H9 (cell line): ENCODE data around the gene RNF8. TPM values are rescaled to one million over a fixed set of nuclear protein-coding genes. Genes with fewer than 3 reads are reported as not detected.

Experiments used
- DNase-seq: peaks from one replicate; pipeline ENCODE4 v3.0.0-alpha.2; 2017
- H2AFZ ChIP-seq: one replicate; pipeline ENCODE4 v1.6.1; 2013; ENCODE audit warnings: mild to moderate bottlenecking, low read length, control low read depth, moderate library complexity
- H2AK5ac ChIP-seq: 2 replicates; pipeline ENCODE4 v1.6.1; 2013; ENCODE audit warnings: low read length, control low read depth, mixed read lengths; ENCODE audit not compliant: insufficient read length
- H2BK120ac ChIP-seq: one replicate; pipeline ENCODE4 v1.6.1; 2013; ENCODE audit warnings: low read depth, mild to moderate bottlenecking, low read length, control low read depth, inconsistent platforms; ENCODE audit not compliant: poor library complexity, severe bottlenecking
- H2BK12ac ChIP-seq: 2 replicates; pipeline ENCODE4 v1.6.1; 2013; ENCODE audit warnings: low read length, control low read depth, mixed read lengths, low read depth; ENCODE audit not compliant: insufficient read length
- H2BK15ac ChIP-seq: 2 replicates; pipeline ENCODE4 v1.6.1; 2013; ENCODE audit warnings: low read depth, low read length, control low read depth
- H2BK20ac ChIP-seq: one replicate; pipeline ENCODE4 v1.6.1; 2013; ENCODE audit warnings: low read depth, mild to moderate bottlenecking, low read length, control low read depth, inconsistent platforms; ENCODE audit not compliant: poor library complexity, severe bottlenecking
- H2BK5ac ChIP-seq: 2 replicates; pipeline ENCODE4 v1.6.1; 2013; ENCODE audit warnings: low read length, control low read depth, mixed read lengths; ENCODE audit not compliant: insufficient read length
- H3K14ac ChIP-seq: 2 replicates; pipeline ENCODE4 v1.6.1; 2013; ENCODE audit warnings: low read length, control low read depth; ENCODE audit not compliant: insufficient read depth
- H3K18ac ChIP-seq: 2 replicates; pipeline ENCODE4 v1.6.1; 2013; ENCODE audit warnings: low read depth, mild to moderate bottlenecking, mixed read lengths, low read length, control low read depth; ENCODE audit not compliant: insufficient read length
- H3K23ac ChIP-seq: 2 replicates; pipeline ENCODE4 v1.6.1; 2013; ENCODE audit warnings: low read length, control low read depth, mixed read lengths, low read depth; ENCODE audit not compliant: insufficient read length
- H3K23me2 ChIP-seq: 2 replicates; pipeline ENCODE4 v1.6.1; 2013; ENCODE audit warnings: low read depth, mild to moderate bottlenecking, mixed read lengths, low read length, control low read depth; ENCODE audit not compliant: insufficient read length, poor library complexity, severe bottlenecking
- H3K27ac ChIP-seq: 2 replicates; pipeline ENCODE4 v1.5.1; 2013; ENCODE audit warnings: low read length, control low read depth, mixed read lengths, low read depth; ENCODE audit not compliant: insufficient read length
- H3K27me3 ChIP-seq: 2 replicates; pipeline ENCODE4 v1.6.1; 2013; ENCODE audit warnings: low read length, control low read depth, inconsistent platforms; ENCODE audit not compliant: insufficient read depth
- H3K4ac ChIP-seq: 2 replicates; pipeline ENCODE4 v1.6.1; 2013; ENCODE audit warnings: low read depth, mild to moderate bottlenecking, control low read depth, inconsistent platforms, low read length, moderate library complexity
- H3K4me1 ChIP-seq: 2 replicates; pipeline ENCODE4 v1.6.1; 2013; ENCODE audit warnings: low read length, control low read depth, inconsistent platforms; ENCODE audit not compliant: insufficient read depth
- H3K4me2 ChIP-seq: 2 replicates; pipeline ENCODE4 v1.6.1; 2013; ENCODE audit warnings: low read length, control low read depth, mixed read lengths; ENCODE audit not compliant: insufficient read length, insufficient read depth
- H3K56ac ChIP-seq: 2 replicates; pipeline ENCODE4 v1.6.1; 2013; ENCODE audit warnings: low read depth, mild to moderate bottlenecking, mixed read lengths, low read length, control low read depth; ENCODE audit not compliant: insufficient read length
- H3K79me1 ChIP-seq: 2 replicates; pipeline ENCODE4 v1.6.1; 2013; ENCODE audit warnings: low read depth, mild to moderate bottlenecking, moderate library complexity, low read length, control low read depth, inconsistent platforms; ENCODE audit not compliant: insufficient read depth, poor library complexity, severe bottlenecking
- H3K79me2 ChIP-seq: 2 replicates; pipeline ENCODE4 v1.6.1; 2013; ENCODE audit warnings: low read length, control low read depth, inconsistent platforms; ENCODE audit not compliant: insufficient read depth
- H3K9ac ChIP-seq: 2 replicates; pipeline ENCODE4 v1.6.1; 2013; ENCODE audit warnings: low read length, control low read depth, mixed read lengths; ENCODE audit not compliant: insufficient read length; ENCODE audit errors: extremely low read depth
- H3K9me3 ChIP-seq: one replicate; pipeline ENCODE4 v1.6.1; 2013; ENCODE audit warnings: low read depth, low read length, inconsistent platforms; ENCODE audit not compliant: control insufficient read depth
- H3T11ph ChIP-seq: one replicate; pipeline ENCODE4 v1.6.1; 2013; ENCODE audit warnings: mild to moderate bottlenecking, low read length, control low read depth, inconsistent platforms
- H4K20me1 ChIP-seq: one replicate; pipeline ENCODE4 v1.6.1; 2013; ENCODE audit not compliant: control insufficient read depth, insufficient read length, insufficient read depth
- H4K5ac ChIP-seq: 2 replicates; pipeline ENCODE4 v1.6.1; 2013; ENCODE audit warnings: low read depth, mild to moderate bottlenecking, mixed read lengths, low read length, control low read depth; ENCODE audit not compliant: insufficient read length
- H4K8ac ChIP-seq: replicated peaks from 2 replicates; pipeline ENCODE4 v1.6.1; 2013; ENCODE audit warnings: low read length, control low read depth, mixed read lengths, low read depth; ENCODE audit not compliant: insufficient read length
- H4K91ac ChIP-seq: 2 replicates; pipeline ENCODE4 v1.6.1; 2013; ENCODE audit warnings: low read depth, mild to moderate bottlenecking, moderate library complexity, mixed read lengths, low read length, control low read depth; ENCODE audit not compliant: insufficient read length
- H3K27ac Mint-ChIP-seq, 3 experiments: 2 replicates in 2 of 3; 3 replicates in 1 of 3; pipeline ENCODE4 v1.8.0; 2020 to 2021; ENCODE audit warnings: mixed read lengths in 3 of 3, mild to moderate bottlenecking in 1 of 3, moderate library complexity in 1 of 3
- H3K27me3 Mint-ChIP-seq: 2 replicates; pipeline ENCODE4 v1.8.0; 2021; ENCODE audit warnings: low read depth, mild to moderate bottlenecking, moderate library complexity, mixed read lengths
- H3K36me3 Mint-ChIP-seq, 3 experiments: 2 replicates in 2 of 3; 3 replicates in 1 of 3; pipeline ENCODE4 v1.8.0; 2020 to 2021; ENCODE audit warnings: low read depth in 3 of 3, mixed read lengths in 3 of 3; ENCODE audit not compliant: insufficient read depth in 1 of 3
- H3K4me1 Mint-ChIP-seq, 2 experiments: 2 replicates each; pipeline ENCODE4 v1.8.0; 2020; ENCODE audit warnings: mixed read lengths in 2 of 2
- H3K4me3 Mint-ChIP-seq, 2 experiments: 2 replicates in 1 of 2; 3 replicates in 1 of 2; pipeline ENCODE4 v1.8.0; 2020 to 2021; ENCODE audit warnings: mild to moderate bottlenecking in 2 of 2, mixed read lengths in 2 of 2, moderate library complexity in 1 of 2
- H3K9me3 Mint-ChIP-seq, 2 experiments: 2 replicates in 1 of 2; 3 replicates in 1 of 2; pipeline ENCODE4 v1.8.0; 2020; ENCODE audit warnings: mild to moderate bottlenecking in 2 of 2, mixed read lengths in 2 of 2, moderate library complexity in 1 of 2
- CTCF ChIP-seq: fragments of 200-600 bp; sonication (generic); conservative IDR thresholded peaks from 3 replicates; pipeline ENCODE4 v1.8.0; 2021; ENCODE audit warnings: antibody characterized with exemption, mild to moderate bottlenecking
- WGBS: extraction: QIAGEN DNeasy Blood & Tissue Kit; methylation state at CpG from one replicate; pipeline ENCODE4 v1.1.7; 2013; ENCODE audit warnings: missing lambda C conversion rate, low lambda C conversion rate, mixed read lengths; ENCODE audit not compliant: insufficient read length; ENCODE audit errors: extremely low coverage; 5-methylcytosine and 5-hydroxymethylcytosine counted together
- total RNA-seq: library from RNA; stranded (reverse); gene quantifications from 2 replicates; pipeline ENCODE4 v1.2.1, GENCODE V29; 2021

RNF8 gene
- total RNA-seq, 1 experiment from 2014 or later = 34.7 TPM

DNA sequence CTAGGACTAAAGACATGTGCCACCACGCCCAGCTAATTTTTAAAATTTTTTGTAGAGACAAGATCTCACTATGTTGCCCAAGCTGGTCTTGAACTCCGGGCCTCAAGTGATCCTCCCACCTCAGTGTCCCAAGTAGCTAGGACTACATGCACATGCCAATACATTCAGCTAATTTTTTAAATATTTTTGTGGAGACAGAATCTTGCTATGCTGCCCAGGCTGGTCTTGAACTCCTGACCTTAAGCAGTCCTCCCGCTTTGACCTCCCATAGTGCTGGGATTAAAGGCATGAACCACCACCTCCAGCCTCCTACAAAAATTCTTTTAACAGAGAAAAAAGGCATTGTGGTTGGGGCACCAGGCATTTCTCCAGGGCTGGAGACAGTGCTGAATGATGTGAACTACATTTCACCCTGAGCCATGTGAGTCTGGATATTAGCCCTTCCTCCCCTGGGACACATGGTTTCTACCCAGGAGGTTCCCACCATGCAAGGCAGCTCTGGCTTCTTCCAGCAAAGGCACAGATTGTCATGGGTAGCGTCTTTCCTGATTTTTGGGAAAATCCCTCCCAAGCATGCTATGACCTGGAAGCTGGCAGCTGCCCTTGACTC is 42.9 kb downstream of the RNF8 start:
- no peak overlapping the region for H4K8ac ChIP-seq
- no peak for TF ChIP-seq CTCF
- no peaks in the 10 kb centered on the region for H3K4me1 ChIP-seq
- no peaks in the 10 kb centered on the region for H4K20me1 ChIP-seq
- no peak overlapping the region for H2BK20ac ChIP-seq
- DNase-seq = no peak
- no peak overlapping the region for H2BK5ac ChIP-seq
- H3K9me3 Mint-ChIP-seq = no peaks in the 10 kb centered on the region
- H3K56ac ChIP-seq = no peak overlapping the region
- H3K4me2 ChIP-seq = no peak overlapping the region
- H3K27ac Mint-ChIP-seq = no peak overlapping the region
- no peak overlapping the region for H2AK5ac ChIP-seq
- H3K27me3 Mint-ChIP-seq = peaks cover 18% of the 10 kb centered on the region
- peaks cover 0 to 13% (median 0%) of the 10 kb centered on the region in 3 experiments; a peak in 4 of 7 replicates for H3K36me3 Mint-ChIP-seq
- H3K4me3 Mint-ChIP-seq = no peak overlapping the region
- no peak overlapping the region for H3K9ac ChIP-seq
- H3K14ac ChIP-seq = no peak overlapping the region
- H3K27ac ChIP-seq = no peak overlapping the region
- H3K18ac ChIP-seq = no peak overlapping the region
- no peaks in the 10 kb centered on the region for H3K79me2 ChIP-seq
- H2BK120ac ChIP-seq = no peak overlapping the region
- H3K23ac ChIP-seq = no peak overlapping the region
- no peak overlapping the region for H2AFZ ChIP-seq
- no peaks in the 10 kb centered on the region for H3K23me2 ChIP-seq
- H4K91ac ChIP-seq = no peak overlapping the region
- no peaks in the 10 kb centered on the region for H3K79me1 ChIP-seq
- no peak overlapping the region for H2BK15ac ChIP-seq
- no peaks in the 10 kb centered on the region for H3K27me3 ChIP-seq
- no peak overlapping the region for H3K4ac ChIP-seq
- H3K4me1 Mint-ChIP-seq = no peaks in the 10 kb centered on the region
- WGBS = no CpG with 5 or more reads among the region's 4 CpGs
- H3T11ph ChIP-seq = no peak overlapping the region
- H4K5ac ChIP-seq = no peak overlapping the region
- no peak overlapping the region for H2BK12ac ChIP-seq
- H3K9me3 ChIP-seq = no peaks in the 10 kb centered on the region
